Right hindlimb (tissue), 1 donor: ENCODE data around the gene FMOD.
"Not testable (repeated sequence)": the region's sequence is repeated elsewhere in the genome, so short reads cannot be mapped to it uniquely, and the experiment has no call there.

ENCODE experiments used
- DNase-seq: peaks from one replicate; pipeline ENCODE4 v3.0.0-alpha.2; 2018

The FMOD gene

GRCh38 chr1:203325026-203325417 lies 25.9 kb downstream of the FMOD start:
- DNase-seq = peak; percentile 44

GRCh38 chr1:203324105-203325025 lies 26.6 kb downstream of the FMOD start:
- DNase-seq = no peak

- no peak for DNase-seq
Measured at GRCh38 chr1:203323587-203323986, 27.3 kb downstream of the FMOD start.

GRCh38 chr1:203322500-203323179 lies 28.3 kb downstream of the FMOD start:
- no peak for DNase-seq

GRCh38 chr1:203321273-203322052 lies 29.5 kb downstream of the FMOD start:
- DNase-seq = no peak

GRCh38 chr1:203320591-203321272 lies 30.2 kb downstream of the FMOD start:
- DNase-seq = peak; percentile 72

GRCh38 chr1:203318229-203318517 lies 32.7 kb downstream of the FMOD start:
- DNase-seq = no peak

GRCh38 chr1:203317429-203318228 lies 33.3 kb downstream of the FMOD start:
- no peak for DNase-seq

GRCh38 chr1:203316626-203317093 lies 34.3 kb downstream of the FMOD start:
- no peak for DNase-seq

- DNase-seq = not testable (repeated sequence)
Measured at GRCh38 chr1:203314025-203314759, 36.7 kb downstream of the FMOD start.

GRCh38 chr1:203311368-203312301 lies 39.3 kb downstream of the FMOD start:
- no peak for DNase-seq

GRCh38 chr1:203308923-203309331 lies 42.0 kb downstream of the FMOD start:
- DNase-seq = no peak

- DNase-seq = no peak
Measured at GRCh38 chr1:203308328-203308922, 42.5 kb downstream of the FMOD start.

- peak; percentile 40 for DNase-seq
Measured at GRCh38 chr1:203307641-203308126, 43.2 kb downstream of the FMOD start.

GRCh38 chr1:203306965-203307541 lies 43.9 kb downstream of the FMOD start:
- no peak for DNase-seq

- peak; percentile 86 for DNase-seq
Measured at GRCh38 chr1:203306089-203306964, 44.6 kb downstream of the FMOD start.

GRCh38 chr1:203305809-203306088 lies 45.2 kb downstream of the FMOD start:
- DNase-seq = no peak
